Suppressor macrophage treated with lipopolysaccharide for 1 hour (primary cell): Measurements from ENCODE around the gene ELAVL3.
A peak's percentile ranks its signal among the peaks of the same experiment; 100 is the strongest.
"Not testable (repeated sequence)": the region's sequence is repeated elsewhere in the genome, so short reads cannot be mapped to it uniquely, and the experiment has no call there.

ENCODE experiments used
- DNase-seq, 3 donors: peaks; one replicate each; pipeline ENCODE4 v3.0.0-alpha.2; 2020 to 2022

The ELAVL3 gene

GRCh38 chr19:11458912-11459311 is 21.9 kb downstream of the ELAVL3 start:
- not testable (repeated sequence) for DNase-seq

GRCh38 chr19:11458236-11458900 is 22.5 kb downstream of the ELAVL3 start:
- DNase-seq: no peak

GRCh38 chr19:11457831-11458230 is 23.0 kb downstream of the ELAVL3 start:
- DNase-seq: no peak

- no peak for DNase-seq
These were observed 23.7 kb downstream of the ELAVL3 start for GRCh38 chr19:11457115-11457514.

GRCh38 chr19:11456659-11457058 is 24.2 kb downstream of the ELAVL3 start:
- DNase-seq: no peak

- DNase-seq: not testable (repeated sequence)
These were observed 25.7 kb downstream of the ELAVL3 start for GRCh38 chr19:11455233-11455554.

GRCh38 chr19:11453468-11454341 is 27.1 kb downstream of the ELAVL3 start:
- peak in 1 of 3 donors; percentile 36 for DNase-seq

- DNase-seq: peak in 1 of 3 donors; percentile 10
These were observed 28.1 kb downstream of the ELAVL3 start for GRCh38 chr19:11452620-11453310.

GRCh38 chr19:11451871-11452619 is 28.8 kb downstream of the ELAVL3 start:
- no peak for DNase-seq

- no peak for DNase-seq
These were observed 29.4 kb downstream of the ELAVL3 start for GRCh38 chr19:11451327-11451870.

- no peak for DNase-seq
These were observed 30.1 kb downstream of the ELAVL3 start for GRCh38 chr19:11450570-11451326.

GRCh38 chr19:11448923-11449554 is 31.8 kb downstream of the ELAVL3 start:
- DNase-seq: no peak

- no peak for DNase-seq
These were observed 32.4 kb downstream of the ELAVL3 start for GRCh38 chr19:11448410-11448809.

- no peak for DNase-seq
These were observed 33.2 kb downstream of the ELAVL3 start for GRCh38 chr19:11447347-11448262.

GRCh38 chr19:11446652-11447301 is 34.1 kb downstream of the ELAVL3 start:
- DNase-seq: peak; percentile 59 to 85 (median 65)

- no peak for DNase-seq
These were observed 34.6 kb downstream of the ELAVL3 start for GRCh38 chr19:11446271-11446651.

GRCh38 chr19:11445141-11445540 is 35.7 kb downstream of the ELAVL3 start:
- no peak for DNase-seq

GRCh38 chr19:11444059-11444458 is 36.8 kb downstream of the ELAVL3 start:
- no peak for DNase-seq

GRCh38 chr19:11437955-11438354 is 42.9 kb downstream of the ELAVL3 start:
- DNase-seq: no peak
